RWPE2 (cell line): ENCODE results near the gene DMRTC1.
A peak's percentile ranks its signal among the peaks of the same experiment; 100 is the strongest.
"Not testable (repeated sequence)": the region's sequence is repeated elsewhere in the genome, so short reads cannot be mapped to it uniquely, and the experiment has no call there.

Experiments
- ATAC-seq: fragments of 200-7000 bp; cut with Tn5 transposase; 3 replicates; pipeline ENCODE4 v1.9.1; 2021; ENCODE audit warnings: low read depth
- DNase-seq: peaks from one replicate; pipeline ENCODE4 v3.0.0-alpha.2; 2020; ENCODE audit warnings: low spot score
- H3K27ac ChIP-seq: fragments of 450-650 bp; 2 replicates; pipeline ENCODE4 v1.5.1; 2017; ENCODE audit warnings: mild to moderate bottlenecking; ENCODE audit not compliant: poor library complexity, severe bottlenecking
- H3K27me3 ChIP-seq: fragments of 250-450 bp; sonication (Bioruptor Pico); 2 replicates; pipeline ENCODE4 v1.5.1; 2021; ENCODE audit warnings: mild to moderate bottlenecking, moderate library complexity; ENCODE audit not compliant: insufficient read depth, poor library complexity, severe bottlenecking
- H3K36me3 ChIP-seq: fragments of 250-450 bp; sonication (Bioruptor Pico); 2 replicates; pipeline ENCODE4 v1.5.1; 2020; ENCODE audit warnings: low read depth, mild to moderate bottlenecking, moderate library complexity
- H3K4me1 ChIP-seq: fragments of 250-450 bp; sonication (Bioruptor Pico); 2 replicates; pipeline ENCODE4 v1.5.1; 2021; ENCODE audit warnings: mild to moderate bottlenecking, moderate library complexity; ENCODE audit not compliant: insufficient read depth, poor library complexity, severe bottlenecking
- H3K4me3 ChIP-seq: fragments of 250-450 bp; sonication (Bioruptor Pico); 2 replicates; pipeline ENCODE4 v1.5.1; 2021; ENCODE audit warnings: mild to moderate bottlenecking, moderate library complexity; ENCODE audit not compliant: severe bottlenecking
- H3K9me3 ChIP-seq: fragments of 250-450 bp; sonication (Bioruptor Pico); 2 replicates; pipeline ENCODE4 v1.5.1; 2021; ENCODE audit warnings: mild to moderate bottlenecking, moderate library complexity; ENCODE audit not compliant: severe bottlenecking

The DMRTC1 gene

GRCh38 chrX:72916096-72916495 is 27.5 kb downstream of the DMRTC1 start:
- not testable (repeated sequence) for DNase-seq, H3K27me3 ChIP-seq, H3K9me3 ChIP-seq, H3K4me1 ChIP-seq, H3K36me3 ChIP-seq, ATAC-seq, H3K4me3 ChIP-seq, H3K27ac ChIP-seq

- not testable (repeated sequence) for H3K4me1 ChIP-seq, ATAC-seq, H3K9me3 ChIP-seq, H3K27me3 ChIP-seq, H3K36me3 ChIP-seq, DNase-seq, H3K27ac ChIP-seq, H3K4me3 ChIP-seq
These were observed 31.3 kb downstream of the DMRTC1 start, which contains the start of gene FAM236C for GRCh38 chrX:72912315-72912714. TSS of gene FAM236C (plus strand) at chrX:72912615. CDS start at chrX:72912715, 100 bp downstream.

- not testable (repeated sequence) for DNase-seq, H3K4me1 ChIP-seq, H3K27ac ChIP-seq, H3K4me3 ChIP-seq, H3K27me3 ChIP-seq, H3K9me3 ChIP-seq, H3K36me3 ChIP-seq
- ATAC-seq: peak; percentile 42; the same call in 1 of the 3 replicates
These were observed 53.9 kb downstream of the DMRTC1 start for GRCh38 chrX:72889740-72890139.

GRCh38 chrX:72882898-72883297 is 60.7 kb downstream of the DMRTC1 start:
- not testable (repeated sequence) for H3K9me3 ChIP-seq, H3K36me3 ChIP-seq
- peak; percentile 58; the same call in 1 of the 3 replicates for ATAC-seq

GRCh38 chrX:72837532-72837931 is 106.1 kb downstream of the DMRTC1 start:
- H3K27me3 ChIP-seq, H3K27ac ChIP-seq, DNase-seq, H3K9me3 ChIP-seq, H3K36me3 ChIP-seq, H3K4me3 ChIP-seq, H3K4me1 ChIP-seq: not testable (repeated sequence)
- peak; percentile 76 for ATAC-seq

More at GRCh38 chrX:72882898-72883297, 60.7 kb downstream of the DMRTC1 start:
- H3K4me3 ChIP-seq, DNase-seq, H3K4me1 ChIP-seq, H3K27me3 ChIP-seq, H3K27ac ChIP-seq: not testable (repeated sequence)

GRCh38 chrX:72830701-72831100 is 112.9 kb downstream of the DMRTC1 start:
- not testable (repeated sequence) for H3K27ac ChIP-seq, H3K9me3 ChIP-seq, H3K4me3 ChIP-seq, H3K27me3 ChIP-seq, H3K4me1 ChIP-seq, H3K36me3 ChIP-seq, DNase-seq
- 0 out of 3 replicates have a peak, but pooled peaks have one; percentile 45 for ATAC-seq
